ENCODE results near the gene MYL6. TPM values are rescaled to one million over a fixed set of nuclear protein-coding genes. Genes with fewer than 3 reads are reported as not detected.
"Not testable (repeated sequence)": the region's sequence is repeated elsewhere in the genome, so short reads cannot be mapped to it uniquely, and the experiment has no call there.

MYL6 gene
- total and polyA plus RNA-seq, 9 donors: 782 to 3,375 (median 1,340) TPM

DNA sequence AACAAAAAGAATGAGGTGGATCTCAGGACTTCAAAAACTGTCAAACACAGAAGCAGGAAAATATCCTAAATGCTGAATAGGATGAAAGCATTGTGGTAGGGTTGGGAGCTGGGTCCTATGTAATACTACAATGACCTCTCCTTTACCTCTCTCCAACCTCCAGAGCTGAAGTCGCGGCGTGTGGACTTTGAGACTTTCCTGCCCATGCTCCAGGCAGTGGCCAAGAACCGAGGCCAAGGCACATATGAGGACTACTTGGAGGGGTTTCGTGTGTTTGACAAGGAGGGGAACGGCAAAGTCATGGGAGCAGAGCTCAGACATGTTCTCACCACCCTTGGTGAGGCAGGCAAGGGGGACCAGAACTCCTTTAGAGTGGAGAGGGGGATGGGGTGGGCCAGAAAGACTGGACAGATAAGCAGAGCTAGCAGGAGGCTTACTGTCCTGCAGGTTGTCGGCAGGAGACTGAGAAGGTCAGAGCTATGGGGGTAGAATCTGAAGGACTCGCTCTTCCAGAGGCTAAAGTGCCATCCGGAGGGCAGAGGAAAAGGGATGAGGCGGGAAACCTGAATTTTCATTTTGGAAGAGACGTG, 2.8 kb upstream of the MYL6 start:
- DNase-seq: no peak
- H3K36me3 ChIP-seq: no peaks in the 10 kb centered on the region
- H3K27ac ChIP-seq: no peak overlapping the region
- TF ChIP-seq POLR2A (IDR thresholded peaks at IDR 0.05) (no peak), EP300 (IDR thresholded peaks at IDR 0.05) (no peak), CTCF (IDR thresholded peaks at IDR 0.05) (no peak)
- H3K4me1 ChIP-seq (ENCODE audit: insufficient read depth): peaks cover 11% of the 10 kb centered on the region
- WGBS, 3 donors: 92 to 94% (median 93%) methylated on average over 11 of the region's 11 CpGs
- H3K4me3 ChIP-seq: no peak overlapping the region
- H3K9me3 ChIP-seq: no peaks in the 10 kb centered on the region
- intact Hi-C loops (cut with DNase I): loop anchor here in 1 of 4 donors (5.0 kb wide), 1 partner anchor 67 kb away; the partner anchor contains the start of genes NABP2 and RNF41
- H3K27me3 ChIP-seq: no peaks in the 10 kb centered on the region

DNA sequence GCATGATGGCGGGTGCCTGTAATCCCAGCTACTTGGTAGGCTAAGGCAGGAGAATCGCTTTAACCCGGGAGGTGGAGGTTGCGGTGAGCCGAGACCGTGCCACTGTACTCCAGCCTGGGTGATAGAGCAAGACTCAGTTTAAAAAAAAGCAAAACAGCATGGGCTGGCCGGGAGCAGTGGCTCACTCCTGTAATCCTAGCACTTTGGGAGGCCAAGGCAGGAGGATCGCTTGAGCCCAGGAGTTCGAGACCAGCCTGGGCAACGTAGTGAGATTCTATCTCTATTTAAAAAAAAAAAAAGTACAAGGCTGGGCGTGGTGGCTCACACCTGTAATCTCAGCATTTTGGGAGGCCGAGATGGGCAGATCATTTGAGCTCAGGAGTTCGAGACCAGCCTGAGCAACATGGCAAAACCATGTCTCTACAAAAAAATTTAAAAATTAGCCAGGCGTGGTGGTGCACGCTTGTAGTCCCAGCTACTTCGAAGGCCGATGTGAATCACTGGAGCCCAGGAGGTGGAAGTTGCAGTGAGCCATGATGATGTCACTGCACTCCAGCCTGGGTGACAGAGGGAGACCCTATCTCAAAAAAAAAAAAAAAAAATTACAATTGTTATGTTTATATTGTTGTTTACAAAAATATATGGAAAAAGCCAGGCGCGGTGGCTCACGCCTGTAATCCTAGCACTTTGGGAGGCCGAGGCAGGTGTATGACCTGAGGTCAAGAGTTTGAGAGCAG, 1.5 kb upstream of the MYL6 start:
- not testable (repeated sequence) for H3K9me3 ChIP-seq; H3K27me3 ChIP-seq; H3K4me1 ChIP-seq (ENCODE audit: insufficient read depth); H3K36me3 ChIP-seq; DNase-seq
- H3K4me3 ChIP-seq: peak overlapping the region; percentile 97
- WGBS, 3 donors: 86 to 89% (median 87%) methylated on average over 21 of the region's 21 CpGs
- peak overlapping the region; percentile 82 to 91 for H3K27ac ChIP-seq
- intact Hi-C loops (cut with DNase I): loop anchor here in 1 of 4 donors (5.0 kb wide), 1 partner anchor 66 kb away; the partner anchor contains the start of genes NABP2 and RNF41

DNA sequence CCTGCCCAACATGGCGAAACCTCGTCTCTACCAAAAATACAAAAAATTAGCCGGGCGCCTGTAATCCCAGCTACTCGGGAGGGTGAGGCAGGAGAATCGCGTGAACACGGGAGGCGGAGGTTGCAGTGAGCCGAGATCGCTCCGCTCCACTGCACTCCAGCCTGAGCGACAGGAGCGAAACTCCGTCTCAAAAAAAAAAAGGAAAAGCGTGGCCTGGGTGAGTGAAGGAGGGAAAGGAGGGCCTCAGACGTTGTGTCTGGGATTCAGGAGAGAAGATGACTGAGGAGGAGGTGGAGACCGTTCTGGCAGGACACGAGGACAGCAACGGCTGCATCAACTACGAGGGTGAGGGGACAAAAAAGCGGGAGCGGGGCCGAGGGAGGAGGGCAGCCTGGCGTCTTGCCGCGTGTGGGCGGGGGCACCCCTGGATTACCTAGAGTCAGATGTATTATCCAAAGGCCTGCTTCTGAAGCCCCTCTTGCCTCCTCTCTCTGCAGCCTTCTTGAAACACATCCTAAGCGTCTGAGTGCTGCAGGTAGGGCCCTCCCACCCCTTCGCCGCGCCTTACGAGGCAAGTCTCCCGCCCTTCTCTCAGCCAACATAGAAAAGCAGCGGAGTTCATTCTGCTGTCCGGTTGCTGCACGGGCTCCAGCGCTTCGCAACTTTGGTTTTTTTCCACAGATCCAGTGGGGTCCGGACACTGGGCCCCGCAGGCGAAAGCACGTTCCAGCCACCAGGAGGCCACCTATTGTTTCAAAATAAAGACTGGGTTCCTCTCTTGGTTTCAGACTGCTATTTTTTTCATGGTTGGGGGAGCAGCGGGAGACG, 744 bp upstream of the MYL6 start:
- intact Hi-C loops (cut with DNase I): loop anchor here in 2 of 4 donors (2.0 to 5.0 kb wide), 3 partner anchors 31 to 65 kb away; partner anchors contain the start of genes NABP2 (in 1 of the 2) and RNF41 (in 1 of the 2)
- H3K9me3 ChIP-seq: no peaks in the 10 kb centered on the region
- no peak for TF ChIP-seq EP300 (IDR thresholded peaks at IDR 0.05)
- peak; percentile 44 to 91 (median 88) for TF ChIP-seq CTCF (IDR thresholded peaks at IDR 0.05)
- no peak for TF ChIP-seq POLR2A (IDR thresholded peaks at IDR 0.05)
- H3K4me3 ChIP-seq: peak overlapping the region; percentile 97
- peak; percentile 84 to 92 (median 87) for DNase-seq
- H3K27ac ChIP-seq: peak overlapping the region; percentile 82 to 91
- H3K27me3 ChIP-seq: no peaks in the 10 kb centered on the region
- H3K4me1 ChIP-seq (ENCODE audit: insufficient read depth): peaks cover 9% of the 10 kb centered on the region
- no peaks in the 10 kb centered on the region for H3K36me3 ChIP-seq
- WGBS, 3 donors: 2 to 4% (median 3%) methylated on average over 45 of the region's 45 CpGs

GRCh38 chr12:56158926-56159461, 835 bp downstream of the MYL6 start:
- WGBS, 3 donors: 0 to 1% (median 0%) methylated on average over 6 of the region's 6 CpGs
- no peaks in the 10 kb centered on the region for H3K36me3 ChIP-seq
- no peaks in the 10 kb centered on the region for H3K9me3 ChIP-seq
- TF ChIP-seq EP300 (IDR thresholded peaks at IDR 0.05) (no peak), POLR2A (IDR thresholded peaks at IDR 0.05) (no peak), CTCF (IDR thresholded peaks at IDR 0.05) (no peak)
- no peaks in the 10 kb centered on the region for H3K27me3 ChIP-seq
- H3K4me3 ChIP-seq: peak overlapping the region; percentile 97
- H3K27ac ChIP-seq: peak overlapping the region; percentile 82 to 91
- intact Hi-C loops (cut with DNase I): loop anchor here in 2 of 4 donors (2.0 to 5.0 kb wide), 3 partner anchors 32 to 63 kb away; partner anchors contain the start of genes NABP2 (in 1 of the 2) and RNF41 (in 1 of the 2)
- peaks cover 1% of the 10 kb centered on the region for H3K4me1 ChIP-seq (ENCODE audit: insufficient read depth)
- peak; percentile 57 to 77 (median 70) for DNase-seq

Data from ovary (tissue), 9 donors.